HAP-1 (cell line): ENCODE results near the gene CLIC3.

Source experiments
- DNase-seq, 2 experiments: peaks; one replicate each; pipeline ENCODE4 v3.0.0-alpha.2; 2016 to 2020; ENCODE audit warnings: low spot score in 2 of 2
- H3K27me3 ChIP-seq: fragments of 250-450 bp; sonication (Bioruptor Pico); 2 replicates; pipeline ENCODE4 v1.5.1; 2020; ENCODE audit warnings: low read depth, mild to moderate bottlenecking, moderate library complexity
- H3K36me3 ChIP-seq: fragments of 250-450 bp; sonication (Bioruptor Pico); replicated peaks from 2 replicates; pipeline ENCODE4 v1.5.1; 2020; ENCODE audit warnings: mild to moderate bottlenecking
- H3K4me1 ChIP-seq: fragments of 250-450 bp; sonication (Bioruptor Pico); 2 replicates; pipeline ENCODE4 v1.5.1; 2020; ENCODE audit warnings: mild to moderate bottlenecking
- H3K4me3 ChIP-seq: fragments of 250-450 bp; sonication (Bioruptor Pico); 2 replicates; pipeline ENCODE4 v1.5.1; 2020; ENCODE audit warnings: mild to moderate bottlenecking, moderate library complexity
- H3K9me3 ChIP-seq: fragments of 250-450 bp; sonication (Bioruptor Pico); 2 replicates; pipeline ENCODE4 v1.5.1; 2020; ENCODE audit warnings: mild to moderate bottlenecking, moderate library complexity
- in situ Hi-C: fragments of 300-500 bp; cut with MboI; formaldehyde crosslinking; loops from 3 replicates; pipeline ENCODE4 v1.14.3; 2020; ENCODE audit warnings: low sequenced_read_pairs, inconsistent platforms, mixed read lengths

The CLIC3 gene

DNA sequence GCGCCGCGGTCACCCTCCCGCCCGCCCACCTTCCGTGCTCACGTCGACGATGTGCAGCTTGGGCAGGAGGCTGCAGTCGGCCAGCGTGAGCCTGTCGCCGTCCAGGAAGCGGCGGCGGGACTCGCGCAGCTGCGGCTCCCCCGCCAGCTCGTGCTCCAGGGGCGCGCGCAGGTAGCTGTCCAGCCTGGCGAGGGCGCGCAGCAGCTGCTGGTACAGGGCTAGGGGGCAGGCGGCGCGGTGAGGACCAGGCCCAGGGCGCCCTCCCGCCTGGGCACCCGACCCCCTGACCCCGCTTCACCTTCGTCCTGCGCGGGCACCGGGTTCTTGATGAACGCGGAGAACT is 1.5 kb downstream of the CLIC3 start:
- in situ Hi-C loops, result no loop called here

DNA sequence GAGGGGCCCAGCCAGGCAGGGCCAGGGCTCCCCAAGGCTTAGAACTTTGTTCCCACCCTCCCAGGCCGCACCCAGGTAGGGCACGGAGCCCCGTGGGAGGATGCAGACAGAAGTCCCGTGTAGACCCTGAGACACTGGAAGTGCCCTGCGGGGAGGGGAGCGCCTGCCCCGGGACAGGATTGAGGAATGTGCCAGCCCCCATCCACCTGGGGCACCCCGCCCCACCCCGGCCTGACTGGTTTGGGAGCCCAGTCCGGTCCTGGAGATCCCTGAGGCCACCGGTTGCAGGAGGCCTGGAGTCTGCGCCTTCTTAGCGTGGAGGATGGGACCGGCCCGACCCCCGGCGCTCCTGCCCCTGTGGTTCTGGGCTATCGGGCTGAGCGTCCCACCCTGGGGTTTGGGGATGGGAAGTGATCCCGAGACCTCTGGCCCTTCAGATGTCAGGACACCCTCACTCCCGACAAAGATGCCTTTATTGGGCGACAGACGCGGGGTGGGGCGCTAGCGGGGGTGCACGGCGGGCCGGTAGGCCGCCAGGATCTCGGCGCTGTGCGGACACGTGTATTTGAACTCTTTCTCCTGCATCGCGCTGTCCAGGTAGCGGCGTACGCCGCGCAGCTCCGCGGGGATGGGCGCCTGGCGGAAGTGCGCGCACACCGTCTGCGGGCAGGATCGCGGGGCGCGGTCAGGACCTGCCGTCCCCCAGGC is 2.0 kb downstream of the CLIC3 start:
- DNase-seq, result no peak
- H3K27me3 ChIP-seq, result no peaks in the 10 kb centered on the region; the same call in 1 of the 2 replicates
- H3K4me3 ChIP-seq, result no peak overlapping the region
- H3K36me3 ChIP-seq, result peaks cover 16% of the 10 kb centered on the region
- peaks cover 4% of the 10 kb centered on the region; the same call in 1 of the 2 replicates for H3K4me1 ChIP-seq
- peaks cover 2% of the 10 kb centered on the region; the same call in 1 of the 2 replicates for H3K9me3 ChIP-seq
- in situ Hi-C loops, result no loop called here

More for the DNA sequence above, 1.5 kb downstream of the CLIC3 start:
- DNase-seq, result no peak
- H3K4me1 ChIP-seq, result peaks cover 4% of the 10 kb centered on the region; the same call in 1 of the 2 replicates
- H3K9me3 ChIP-seq, result peaks cover 2% of the 10 kb centered on the region; the same call in 1 of the 2 replicates
- H3K36me3 ChIP-seq, result peaks cover 16% of the 10 kb centered on the region
- no peaks in the 10 kb centered on the region; the same call in 1 of the 2 replicates for H3K27me3 ChIP-seq
- H3K4me3 ChIP-seq, result no peak overlapping the region

DNA sequence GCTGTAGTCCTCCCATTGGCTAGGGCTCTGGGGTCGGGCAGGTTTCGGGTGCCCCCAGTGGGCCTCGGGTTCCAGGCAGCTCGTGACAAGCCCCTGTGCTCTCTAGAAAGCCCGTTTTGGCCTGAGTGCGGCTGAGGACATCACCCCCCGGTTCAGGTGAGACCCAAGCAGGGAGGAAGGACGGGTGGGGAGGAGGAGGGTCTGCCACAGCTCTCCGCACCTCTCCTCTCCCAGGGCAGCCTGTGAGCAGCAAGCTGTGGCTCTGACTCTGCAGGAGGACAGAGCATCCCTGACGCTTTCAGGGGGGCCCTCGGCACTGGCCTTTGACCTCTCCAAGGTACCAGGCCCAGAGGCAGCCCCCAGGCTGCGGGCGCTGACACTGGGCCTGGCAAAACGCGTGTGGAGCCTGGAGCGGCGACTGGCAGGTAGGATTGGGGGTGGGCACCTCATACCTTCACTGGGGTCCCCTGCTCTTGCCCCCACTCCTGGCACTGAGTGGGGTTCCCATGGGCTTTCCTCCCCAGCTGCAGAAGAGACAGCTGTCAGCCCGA is 3.5 kb downstream of the CLIC3 start:
- Histone ChIP-seq H3K4me1 (peaks cover 4% of the 10 kb centered on the region; the same call in 1 of the 2 replicates), H3K36me3 (peaks cover 16% of the 10 kb centered on the region), H3K4me3 (peak overlapping the region; percentile 82), H3K27me3 (no peaks in the 10 kb centered on the region; the same call in 1 of the 2 replicates), H3K9me3 (peaks cover 2% of the 10 kb centered on the region; the same call in 1 of the 2 replicates)
- no peak for DNase-seq
- in situ Hi-C loops, result no loop called here

DNA sequence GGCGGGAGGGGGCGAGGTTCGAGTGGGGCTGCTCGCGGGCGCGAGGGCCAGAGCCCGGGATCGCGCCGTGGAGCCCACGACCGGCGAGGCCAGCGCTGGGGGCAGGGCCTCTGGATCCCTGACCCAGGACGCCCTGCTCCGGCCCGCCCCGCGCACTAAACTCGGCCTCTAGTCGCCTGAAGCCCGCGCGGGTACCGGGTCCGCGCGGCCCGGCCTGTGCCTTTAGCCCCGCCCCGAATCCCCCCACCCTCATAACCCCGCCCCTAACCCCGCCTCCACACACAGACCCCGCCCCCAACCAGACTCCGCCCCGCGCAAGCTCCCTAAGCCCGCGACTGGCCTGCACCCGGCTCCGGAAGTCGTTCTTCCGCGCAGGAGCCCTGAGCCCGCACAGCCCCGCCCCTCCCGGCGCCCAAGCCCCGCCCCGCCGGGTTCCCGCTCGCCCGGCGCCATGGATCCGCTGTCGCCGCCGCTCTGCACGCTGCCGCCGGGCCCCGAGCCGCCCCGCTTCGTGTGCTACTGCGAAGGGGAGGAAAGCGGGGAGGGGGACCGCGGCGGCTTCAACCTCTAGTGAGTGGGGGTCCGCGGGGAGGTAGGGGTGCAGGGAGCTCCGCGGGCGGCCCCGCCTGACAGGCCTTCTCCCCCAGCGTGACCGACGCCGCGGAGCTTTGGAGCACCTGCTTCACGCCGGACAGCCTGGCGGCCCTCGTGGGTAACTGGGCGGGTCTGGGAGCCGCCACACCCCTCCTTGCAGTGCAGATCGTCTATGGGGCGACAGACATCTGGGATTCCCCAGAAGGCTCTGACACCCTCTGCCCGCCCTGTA is 4.2 kb downstream of the CLIC3 start, which contains the start of gene PAXX:
Gene PAXX (plus strand): TSS at position 430 of the 826 bp plus-strand sequence. CDS start 22 bp downstream, at position 452.
- peaks cover 16% of the 10 kb centered on the region for H3K36me3 ChIP-seq
- peak within 1 kb of the TSS; percentile 82 for H3K4me3 ChIP-seq
- peaks cover 4% of the 10 kb centered on the region; the same call in 1 of the 2 replicates for H3K4me1 ChIP-seq
- H3K27me3 ChIP-seq, result no peaks in the 10 kb centered on the region; the same call in 1 of the 2 replicates
- H3K9me3 ChIP-seq, result peaks cover 2% of the 10 kb centered on the region; the same call in 1 of the 2 replicates
- in situ Hi-C loops, result no loop called here
- DNase-seq, result peak; percentile 90 to 97

DNA sequence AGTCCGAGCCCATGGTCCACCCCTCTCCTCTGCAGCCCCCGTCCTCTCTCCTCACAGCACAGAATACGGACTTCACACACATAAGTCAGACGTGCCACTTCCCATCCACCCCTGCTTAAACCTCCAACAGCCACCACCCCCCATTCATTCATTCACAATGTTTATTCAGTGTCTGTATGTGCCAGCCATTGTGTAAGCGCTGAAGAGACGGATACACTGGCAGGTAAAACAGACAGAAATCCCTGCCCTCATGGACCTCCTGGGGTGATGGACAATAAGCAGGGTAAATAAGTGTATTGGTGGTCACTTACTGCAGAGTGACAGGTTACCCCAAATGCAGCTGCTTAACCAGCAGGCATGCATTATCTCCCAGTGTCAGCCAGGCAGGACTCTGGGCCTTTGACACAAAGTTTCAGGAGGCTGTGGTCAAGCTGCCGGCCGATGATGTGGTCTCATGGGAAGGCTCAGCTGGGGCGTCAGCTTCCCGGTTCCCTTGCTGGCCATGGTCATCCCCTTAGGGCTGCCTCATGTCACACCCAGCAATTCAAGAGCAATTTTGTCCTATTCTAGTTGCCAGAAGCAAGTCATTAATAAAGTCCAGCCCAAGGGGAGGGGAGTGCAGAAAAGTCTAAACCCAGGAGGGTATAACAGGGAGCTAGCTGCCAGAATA is 6.0 kb downstream of the CLIC3 start:
- no peak for DNase-seq
- no peak overlapping the region for H3K4me3 ChIP-seq
- H3K36me3 ChIP-seq, result peaks cover 16% of the 10 kb centered on the region
- in situ Hi-C loops, result no loop called here
- H3K27me3 ChIP-seq, result no peaks in the 10 kb centered on the region
- peaks cover 2% of the 10 kb centered on the region; the same call in 1 of the 2 replicates for H3K9me3 ChIP-seq
- no peaks in the 10 kb centered on the region; the same call in 1 of the 2 replicates for H3K4me1 ChIP-seq

DNA sequence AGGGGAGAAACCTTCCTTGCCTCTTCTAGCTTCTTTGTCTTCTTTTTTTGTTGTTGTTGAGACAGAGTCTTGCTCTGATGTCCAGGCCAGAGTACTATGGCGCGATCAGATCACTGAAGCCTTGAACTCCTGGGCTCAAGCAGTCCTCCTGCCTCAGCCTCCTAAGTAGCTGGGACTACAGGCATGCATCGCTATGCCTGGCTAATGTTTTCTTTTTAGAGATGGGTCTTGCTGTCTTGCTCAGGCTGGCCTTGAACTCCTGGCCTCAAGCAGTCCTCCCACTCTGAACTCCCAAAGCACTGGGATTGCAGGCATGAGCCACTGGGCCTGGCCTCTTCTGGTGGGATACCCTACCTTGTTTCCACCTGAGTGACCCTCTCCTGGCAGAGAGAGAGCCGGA is 7.5 kb downstream of the CLIC3 start:
- in situ Hi-C loops, result no loop called here
- DNase-seq, result no peak
- no peak overlapping the region for H3K4me3 ChIP-seq
- no peaks in the 10 kb centered on the region; the same call in 1 of the 2 replicates for H3K4me1 ChIP-seq
- H3K27me3 ChIP-seq, result no peaks in the 10 kb centered on the region
- peaks cover 8% of the 10 kb centered on the region for H3K36me3 ChIP-seq
- H3K9me3 ChIP-seq, result peaks cover 2% of the 10 kb centered on the region; the same call in 1 of the 2 replicates

DNA sequence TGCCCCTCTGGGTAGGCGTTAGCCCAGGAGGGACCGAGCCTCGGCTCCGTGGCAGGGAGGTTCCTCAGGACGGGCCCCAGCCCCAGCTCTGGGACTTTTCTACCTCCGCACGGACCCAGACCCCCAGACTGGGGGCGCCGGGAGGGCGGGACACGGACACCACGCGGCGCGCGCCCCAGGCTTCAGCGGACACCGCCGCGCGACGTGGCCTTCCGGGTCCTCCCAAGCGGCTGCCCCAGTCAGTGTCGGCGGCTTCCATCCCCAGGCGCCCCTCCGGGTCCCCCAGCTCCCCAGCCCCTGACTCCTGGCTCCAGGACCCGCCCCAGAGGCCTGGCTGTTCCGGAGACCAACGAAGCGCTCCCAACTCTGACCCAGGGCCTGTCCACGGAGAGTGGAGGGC is 10.5 kb downstream of the CLIC3 start:
- no peaks in the 10 kb centered on the region; the same call in 1 of the 2 replicates for H3K9me3 ChIP-seq
- H3K27me3 ChIP-seq, result no peaks in the 10 kb centered on the region
- no peak overlapping the region for H3K4me3 ChIP-seq
- DNase-seq, result no peak
- H3K36me3 ChIP-seq, result no peaks in the 10 kb centered on the region
- in situ Hi-C loops, result no loop called here
- no peaks in the 10 kb centered on the region for H3K4me1 ChIP-seq

DNA sequence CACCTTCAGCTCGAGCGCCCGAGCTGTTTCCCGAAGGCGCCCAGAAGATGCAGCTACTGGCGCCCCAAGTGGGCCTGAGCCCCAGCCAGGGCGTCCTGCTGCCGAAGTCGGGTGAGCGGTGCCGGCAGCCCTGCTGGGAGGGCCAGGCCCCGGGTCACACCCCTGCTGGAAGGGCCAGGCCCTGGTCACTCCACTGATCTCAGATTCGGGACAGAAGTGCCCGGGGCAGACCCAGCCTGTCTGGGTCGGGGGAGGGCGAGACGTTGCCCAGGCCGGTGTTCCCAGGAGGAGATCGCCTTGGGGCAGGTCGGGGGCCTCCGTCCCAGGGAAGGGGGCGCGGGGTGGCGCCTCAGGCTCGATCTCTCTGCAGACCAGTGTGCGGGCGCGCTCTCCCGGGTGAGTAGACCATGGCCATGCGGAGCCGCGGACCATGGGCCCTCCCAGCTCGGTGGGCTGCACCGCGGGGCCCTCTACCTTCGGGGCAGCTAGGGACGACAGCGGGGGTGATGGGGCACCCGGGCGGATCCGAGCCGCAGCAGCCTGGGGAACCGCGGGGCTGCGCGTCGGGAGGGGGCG is 11.3 kb downstream of the CLIC3 start:
- no peak for DNase-seq
- H3K36me3 ChIP-seq, result no peaks in the 10 kb centered on the region
- no peaks in the 10 kb centered on the region for H3K9me3 ChIP-seq
- no peak overlapping the region for H3K4me3 ChIP-seq
- H3K27me3 ChIP-seq, result no peaks in the 10 kb centered on the region
- in situ Hi-C loops, result no loop called here
- H3K4me1 ChIP-seq, result no peaks in the 10 kb centered on the region

DNA sequence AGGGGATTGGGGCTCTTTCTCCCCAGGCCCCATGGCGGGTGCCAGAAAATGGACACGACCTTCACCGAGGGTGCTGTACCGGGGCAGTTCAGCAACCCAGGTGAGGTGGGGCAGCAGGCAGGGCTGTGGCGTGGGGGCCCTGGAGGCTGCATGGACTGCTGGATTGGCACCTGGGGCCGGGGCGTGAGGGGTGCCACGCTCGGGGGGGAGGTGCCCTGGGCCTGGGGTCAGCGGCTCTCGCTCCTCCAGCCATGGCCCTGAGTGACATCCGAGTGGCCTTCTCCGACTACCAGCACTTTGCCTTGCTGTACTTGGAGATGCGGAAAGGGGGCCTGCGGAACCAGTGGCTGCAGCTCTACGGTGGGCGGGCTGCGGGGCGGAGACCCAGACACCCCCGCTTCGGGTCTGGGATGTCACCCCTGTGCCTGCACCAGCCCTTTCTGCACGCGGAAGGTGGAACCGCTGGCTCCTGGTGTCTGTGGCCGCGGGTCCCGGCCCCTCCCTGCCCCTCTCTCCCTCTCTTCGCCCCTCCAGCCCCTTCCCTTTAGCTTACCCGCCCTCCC is 11.8 kb downstream of the CLIC3 start:
- no peaks in the 10 kb centered on the region for H3K9me3 ChIP-seq
- H3K36me3 ChIP-seq, result no peaks in the 10 kb centered on the region
- DNase-seq, result no peak
- in situ Hi-C loops, result no loop called here
- no peaks in the 10 kb centered on the region for H3K4me1 ChIP-seq
- no peak overlapping the region for H3K4me3 ChIP-seq
- H3K27me3 ChIP-seq, result no peaks in the 10 kb centered on the region

DNA sequence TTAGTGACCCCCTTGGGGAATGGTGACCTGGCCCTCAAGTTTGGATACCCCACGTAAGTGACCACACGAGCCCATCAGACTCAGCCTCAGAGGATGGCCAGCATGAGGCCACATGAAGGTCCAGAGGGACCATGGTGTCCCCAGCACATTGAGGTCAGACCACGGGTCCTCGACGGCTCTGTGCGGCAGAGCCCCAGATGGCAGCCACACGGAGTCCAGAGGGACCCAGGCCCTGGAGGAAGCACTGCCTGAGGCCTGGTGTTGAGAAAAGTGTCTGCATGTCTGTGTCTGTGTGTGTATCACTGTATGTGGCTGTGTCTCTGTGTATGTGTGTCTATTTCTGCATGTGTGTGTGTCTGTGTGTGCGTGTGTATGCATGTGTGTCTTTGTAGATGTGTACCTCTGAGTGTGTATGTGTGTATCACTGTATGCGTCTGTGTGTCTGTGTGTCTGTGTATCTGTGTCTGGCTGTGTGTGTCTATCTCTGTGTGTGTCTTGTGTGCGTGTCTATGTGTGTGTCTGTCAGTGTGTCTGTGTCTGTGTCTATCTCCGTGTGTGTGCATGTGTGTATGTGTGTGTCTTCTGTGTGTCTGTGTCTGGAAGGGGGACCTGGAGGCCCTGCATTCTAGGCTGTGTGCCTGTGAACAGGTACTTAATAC is 12.6 kb downstream of the CLIC3 start:
- Histone ChIP-seq H3K4me1 (no peaks in the 10 kb centered on the region), H3K27me3 (no peaks in the 10 kb centered on the region)
- in situ Hi-C loops, result no loop called here

DNA sequence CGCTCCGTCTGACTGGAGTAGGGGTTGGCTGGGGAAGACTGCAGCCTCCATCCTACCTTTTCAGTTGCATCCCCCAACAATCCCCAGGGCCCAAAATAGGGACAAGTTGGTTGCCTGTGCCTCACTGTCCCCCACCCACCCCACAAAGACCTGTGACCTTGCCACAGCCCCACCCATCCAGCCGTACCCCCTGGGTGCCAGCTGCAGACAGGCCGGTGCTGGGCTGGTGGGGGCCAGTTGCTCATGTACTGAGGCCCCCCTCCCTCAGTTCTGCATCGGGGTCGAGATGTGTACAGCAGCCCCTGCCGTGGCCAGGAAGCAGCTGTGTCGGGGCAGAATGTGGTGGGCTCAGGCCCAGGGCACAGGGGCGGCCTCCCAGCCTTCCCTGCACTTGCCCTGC is 13.2 kb downstream of the CLIC3 start:
- DNase-seq, result no peak
- in situ Hi-C loops, result no loop called here
- no peaks in the 10 kb centered on the region for H3K9me3 ChIP-seq
- H3K27me3 ChIP-seq, result no peaks in the 10 kb centered on the region
- no peaks in the 10 kb centered on the region for H3K36me3 ChIP-seq
- H3K4me1 ChIP-seq, result no peaks in the 10 kb centered on the region
- no peak overlapping the region for H3K4me3 ChIP-seq

More for the DNA sequence above, 12.6 kb downstream of the CLIC3 start:
- Histone ChIP-seq H3K36me3 (no peaks in the 10 kb centered on the region), H3K4me3 (no peak overlapping the region), H3K9me3 (no peaks in the 10 kb centered on the region)
- no peak for DNase-seq

DNA sequence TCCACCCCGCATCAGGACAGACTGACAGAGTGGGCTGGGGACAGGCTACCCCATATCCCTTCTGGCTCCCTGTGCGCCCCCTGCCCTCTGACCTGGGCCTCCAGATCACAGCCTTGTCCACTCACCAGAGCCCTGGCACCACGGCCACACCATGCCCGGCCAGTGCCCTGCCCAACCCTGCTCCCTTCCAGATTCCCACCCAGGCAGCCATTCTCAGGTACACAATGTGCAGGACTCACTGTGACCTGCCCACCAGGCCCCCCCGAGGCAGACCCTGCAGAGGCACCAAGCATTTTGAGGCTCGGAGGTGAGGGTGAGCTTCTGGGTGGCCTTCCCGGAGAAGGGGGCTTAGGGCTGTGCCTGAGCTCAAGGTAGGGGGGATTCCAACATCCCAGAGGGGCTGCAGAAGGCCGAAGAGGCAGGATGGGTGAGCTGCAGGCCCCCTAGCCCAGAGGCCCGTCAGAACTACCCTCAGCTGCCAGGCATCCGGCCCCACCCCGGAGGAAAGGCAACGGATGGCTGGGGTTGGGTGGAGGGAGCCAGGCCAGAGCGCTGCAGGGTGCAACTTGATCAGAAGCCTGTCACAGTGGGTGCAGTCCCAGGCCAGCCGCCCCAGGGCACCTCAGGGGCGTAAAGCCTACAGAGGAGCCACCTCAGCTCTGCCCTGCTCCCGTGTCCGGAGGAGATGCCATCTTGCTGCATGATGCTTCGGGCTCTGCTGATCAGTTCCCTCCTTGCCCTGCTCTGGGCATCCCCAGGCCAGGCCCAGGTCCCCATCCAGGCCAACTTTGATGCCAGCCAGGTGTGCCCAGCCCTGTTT is 13.9 kb downstream of the CLIC3 start, which contains the start of gene LCNL1:
Gene LCNL1 (plus strand): TSS at position 762 of the 820 bp plus-strand sequence. CDS start 594 bp downstream, outside the sequence.
- no peak within 1 kb of the TSS for H3K4me3 ChIP-seq
- no peaks in the 10 kb centered on the region for H3K4me1 ChIP-seq
- DNase-seq, result no peak
- in situ Hi-C loops, result no loop called here
- no peaks in the 10 kb centered on the region for H3K36me3 ChIP-seq
- no peaks in the 10 kb centered on the region; the same call in 1 of the 2 replicates for H3K27me3 ChIP-seq
- no peaks in the 10 kb centered on the region for H3K9me3 ChIP-seq
